HG03066 (cell line): ENCODE measurements around the gene MRPL27.
"Not testable (repeated sequence)": the region's sequence is repeated elsewhere in the genome, so short reads cannot be mapped to it uniquely, and the experiment has no call there.

Source experiments
- ATAC-seq: cut with Tn5 transposase; IDR thresholded peaks from one replicate; pipeline ENCODE4 v1.9.1; 2021; ENCODE audit warnings: low read depth; ENCODE audit not compliant: unreplicated experiment

MRPL27 gene

GRCh38 chr17:50372758-50373556 is at the start of gene MRPL27, which contains the start of gene EME1:
Gene MRPL27, minus strand, starts transcription at chr17:50373184. Its CDS starts 14 bp downstream, at chr17:50373170.
Gene EME1, plus strand, starts transcription at chr17:50373229. Its CDS starts 1,980 bp downstream, at chr17:50375209.
- ATAC-seq: peak; percentile 94

GRCh38 chr17:50422738-50423137 is 49.8 kb upstream of the MRPL27 start:
- ATAC-seq: no peak

DNA sequence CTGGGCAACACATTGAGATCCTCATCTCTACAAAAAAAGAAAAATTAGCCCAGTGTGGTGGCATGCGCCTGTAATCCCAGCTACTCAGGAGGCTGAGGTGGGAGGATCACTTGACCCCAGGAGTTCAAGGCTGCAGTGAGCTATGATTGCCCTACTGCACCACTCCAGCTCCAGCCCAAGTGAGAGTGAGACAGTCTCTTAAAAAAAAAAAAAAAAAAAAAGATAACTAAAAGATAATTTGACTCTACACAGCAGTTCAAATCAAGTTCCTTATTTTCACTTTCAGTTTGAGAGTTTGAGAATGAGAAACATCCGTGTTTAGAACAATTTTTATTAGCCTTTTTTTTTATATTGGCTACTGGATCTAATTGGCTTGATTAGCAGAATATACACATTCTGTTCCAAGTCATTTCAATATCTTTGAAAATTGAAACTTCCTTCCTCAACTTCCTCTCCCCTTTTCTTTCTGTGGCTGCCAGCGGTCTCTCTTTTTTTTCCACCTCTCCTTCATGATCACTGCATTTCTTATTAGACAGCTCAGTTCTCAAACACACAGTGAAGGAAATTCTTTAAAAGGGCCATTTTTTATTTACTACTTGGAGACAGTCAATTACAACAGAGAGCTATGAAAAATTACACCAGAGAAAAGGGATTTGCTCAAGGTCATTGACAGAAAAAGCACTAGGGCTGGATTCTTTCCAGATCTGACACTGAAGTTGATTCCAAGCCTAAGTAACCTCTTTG is 48.5 kb upstream of the MRPL27 start:
- ATAC-seq: no peak

DNA sequence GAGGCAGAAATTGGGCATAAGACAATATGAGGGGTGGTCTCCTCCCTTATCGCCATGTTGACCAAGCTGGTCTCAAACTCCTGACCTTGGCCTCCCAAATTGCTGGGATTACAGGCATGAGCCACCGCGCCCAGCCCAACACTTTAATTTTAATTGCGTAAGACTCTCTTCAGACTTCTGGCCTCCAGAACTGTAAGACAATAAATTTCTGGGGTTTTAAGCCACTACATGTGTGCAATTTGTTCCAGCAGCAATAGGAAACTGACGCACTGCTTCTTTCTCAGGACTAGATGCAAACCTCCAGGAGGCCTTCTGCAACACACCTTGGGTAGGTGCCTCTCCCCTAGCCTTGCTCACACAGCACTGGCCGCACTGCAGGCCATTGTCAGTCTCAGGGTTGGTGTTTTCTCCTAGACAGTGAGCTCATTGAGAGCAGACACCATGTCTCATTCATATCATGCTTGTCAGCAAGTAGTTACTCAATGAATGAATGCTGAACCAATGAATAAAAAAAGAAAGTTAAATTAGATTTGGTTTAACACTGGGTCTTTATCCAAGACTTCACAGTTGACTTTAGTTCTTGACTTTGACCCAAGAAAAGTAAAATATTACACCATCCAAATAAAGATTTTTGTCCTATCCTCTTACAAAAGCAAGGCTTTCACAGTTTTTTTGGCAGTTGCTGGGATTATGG is 47.6 kb upstream of the MRPL27 start:
- no peak for ATAC-seq

GRCh38 chr17:50419577-50419976 is 46.6 kb upstream of the MRPL27 start:
- not testable (repeated sequence) for ATAC-seq

GRCh38 chr17:50414808-50415207 is 41.8 kb upstream of the MRPL27 start:
- ATAC-seq: no peak

DNA sequence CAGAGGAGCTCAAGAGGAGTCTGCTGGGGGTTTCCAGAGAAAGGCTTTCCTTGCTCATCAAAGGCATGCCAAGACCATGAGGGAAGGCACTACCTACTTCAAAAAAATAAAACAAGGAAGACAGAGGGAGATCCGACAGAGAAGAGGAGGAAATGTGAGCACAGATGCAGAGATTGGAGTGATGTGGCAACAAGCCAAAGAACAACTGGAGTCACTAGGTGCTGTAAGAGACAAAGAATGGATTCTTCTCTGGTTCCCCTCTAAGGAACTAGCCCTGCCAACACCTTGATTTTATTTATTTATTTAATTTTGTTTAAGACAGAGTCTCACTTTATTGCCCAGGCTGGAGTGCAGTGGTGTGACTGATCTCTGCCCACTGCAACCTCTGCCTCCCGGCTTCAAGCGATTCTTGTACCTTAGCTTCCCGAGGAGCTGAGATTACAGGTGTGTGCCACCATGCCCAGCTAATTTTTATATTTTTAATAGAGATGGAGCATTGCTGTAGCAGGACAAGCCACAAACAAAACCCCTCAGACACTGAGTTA is 39.3 kb upstream of the MRPL27 start:
- no peak for ATAC-seq

DNA sequence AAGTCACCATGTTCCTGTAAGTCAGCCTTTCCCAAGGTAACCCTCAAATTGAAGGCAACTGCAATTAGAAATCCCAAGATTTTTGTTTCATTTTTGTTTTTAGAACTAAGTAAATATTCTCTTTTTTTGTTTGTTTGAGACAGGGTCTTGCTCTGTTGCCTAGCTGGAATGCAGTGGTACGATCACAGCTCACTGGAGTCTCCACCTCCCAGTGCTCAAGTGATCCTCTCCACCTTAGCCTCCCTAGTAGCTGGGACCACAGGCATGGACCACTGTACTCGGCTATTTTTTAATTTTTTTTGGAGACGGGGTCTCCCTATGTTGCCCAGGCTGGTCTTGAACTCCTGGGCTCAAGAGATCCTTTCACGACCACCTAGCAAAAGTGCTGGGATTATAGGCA is 34.9 kb upstream of the MRPL27 start:
- ATAC-seq: no peak

- ATAC-seq: no peak
These were observed 33.6 kb upstream of the MRPL27 start for GRCh38 chr17:50406578-50406977.

DNA sequence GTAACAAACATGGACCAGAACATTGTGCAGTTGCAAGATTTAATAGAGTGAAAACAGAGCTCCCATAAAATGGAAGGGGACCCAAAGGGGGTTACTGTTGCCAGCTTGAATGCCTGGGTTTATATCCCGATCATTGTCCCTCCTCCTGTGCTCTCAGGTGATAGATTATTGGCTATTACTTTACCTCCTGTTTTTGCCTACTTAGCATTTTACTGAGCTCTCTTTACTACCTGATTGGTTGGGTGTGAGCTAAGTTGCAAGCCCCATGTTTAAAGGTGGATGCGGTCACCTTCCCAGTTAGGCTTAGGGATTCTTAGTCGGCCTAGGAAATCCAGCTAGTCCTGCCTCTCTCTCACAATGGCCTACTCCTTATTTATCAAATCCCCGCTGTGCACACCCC is 32.4 kb upstream of the MRPL27 start:
- not testable (repeated sequence) for ATAC-seq

DNA sequence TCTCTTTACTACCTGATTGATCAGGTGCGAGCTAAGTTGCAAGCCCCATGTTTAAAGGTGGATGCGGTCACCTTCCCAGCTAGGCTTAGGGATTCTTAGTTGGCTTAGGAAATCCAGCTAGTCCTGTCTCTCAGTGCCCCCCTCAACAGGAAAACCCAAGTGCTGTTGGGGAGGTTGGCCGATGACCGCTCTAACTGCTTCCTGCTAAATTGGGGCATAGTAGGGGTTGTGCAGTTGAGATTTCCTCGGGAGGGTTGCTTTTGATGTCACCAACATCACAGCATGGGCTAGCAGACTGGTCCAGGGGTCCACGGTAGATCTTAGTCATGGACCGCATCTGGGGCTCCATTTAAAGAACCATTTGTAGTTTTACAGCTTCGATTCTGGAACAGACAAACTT is 26.6 kb upstream of the MRPL27 start:
- ATAC-seq: not testable (repeated sequence)

- ATAC-seq: not testable (repeated sequence)
These were observed 25.7 kb upstream of the MRPL27 start for GRCh38 chr17:50398672-50399071.

DNA sequence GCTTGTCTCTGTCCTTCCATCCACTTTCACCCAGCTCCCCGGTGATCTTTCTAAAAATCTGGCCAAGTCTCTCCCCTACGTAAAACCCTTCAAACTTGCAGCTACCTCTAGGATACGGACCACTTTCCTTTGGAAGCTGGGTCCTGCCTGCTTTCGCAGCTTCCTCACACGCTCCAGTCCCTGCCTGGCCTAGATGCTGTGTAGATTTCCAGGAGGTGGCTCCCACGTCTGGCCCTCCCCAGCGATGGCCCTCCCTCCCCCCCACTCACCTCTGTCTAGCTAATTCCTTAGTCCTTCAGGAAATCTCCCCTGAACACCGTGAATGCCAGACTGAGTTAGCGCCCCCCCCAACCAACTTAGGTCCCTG is 24.9 kb upstream of the MRPL27 start:
- no peak for ATAC-seq

DNA sequence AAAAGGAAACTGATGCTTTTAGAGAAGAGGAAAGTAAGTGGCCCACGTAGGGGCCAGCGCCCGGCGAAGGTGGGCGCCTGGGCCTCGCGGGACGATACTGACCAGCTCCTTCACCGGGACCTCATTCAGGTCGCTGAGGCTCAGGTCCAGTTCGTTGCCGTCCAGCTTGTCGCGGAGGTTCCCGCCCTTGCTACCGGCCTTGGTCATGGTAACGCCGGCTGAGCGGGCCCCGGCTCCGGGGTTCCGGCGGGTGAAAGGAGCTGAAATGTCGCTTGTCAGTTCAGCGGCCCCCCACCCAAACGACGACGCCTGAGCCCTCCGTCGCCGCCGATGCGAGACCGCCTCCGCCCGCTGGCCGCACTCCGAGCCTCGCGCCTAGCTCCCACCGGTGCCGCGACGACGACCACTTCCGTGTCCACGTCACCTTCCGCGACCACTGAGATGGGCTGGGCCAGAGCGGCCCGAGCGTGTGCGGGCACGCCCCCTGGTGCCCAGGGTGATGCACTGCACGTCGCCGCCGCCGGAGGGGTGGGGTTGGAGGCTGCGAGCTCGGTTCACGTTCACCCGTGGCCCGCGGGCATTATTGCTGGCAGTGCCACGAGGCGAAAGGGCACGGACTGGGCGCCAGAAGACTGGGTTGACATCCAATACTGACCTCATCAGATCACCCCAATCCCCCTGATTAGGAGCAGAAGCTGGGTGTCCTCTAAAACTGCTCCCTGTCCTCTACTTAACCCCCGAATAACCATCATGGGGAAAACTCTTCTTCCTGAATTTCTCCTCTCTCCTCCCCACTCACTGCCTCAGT is 24.3 kb upstream of the MRPL27 start, which contains the start of gene LRRC59:
LRRC59 (minus strand) TSS at position 413 of the 808 bp plus-strand sequence; CDS start at position 207, 206 bp downstream.
- ATAC-seq: peak; percentile 78

- peak; percentile 15 for ATAC-seq
These were observed 23.5 kb upstream of the MRPL27 start for GRCh38 chr17:50396261-50397110.

DNA sequence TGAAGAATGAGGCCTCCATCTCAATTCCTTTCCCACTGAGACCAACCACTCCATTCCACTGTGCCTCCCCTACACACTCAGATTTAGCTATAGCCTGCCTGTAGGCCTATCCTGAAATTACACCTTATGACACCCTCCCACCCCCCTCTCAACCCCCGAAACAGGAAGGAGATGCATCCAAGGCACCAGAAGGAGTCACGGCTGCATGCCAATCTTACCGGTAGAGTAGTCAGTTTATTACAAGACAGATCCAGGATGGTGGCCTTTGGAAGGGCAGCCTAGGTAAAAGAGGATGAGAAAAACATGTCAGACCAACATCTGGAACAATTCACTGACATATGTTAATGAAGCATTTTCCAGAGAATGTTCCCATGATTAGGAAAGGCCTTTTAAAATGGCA is 21.7 kb upstream of the MRPL27 start:
- ATAC-seq: no peak

GRCh38 chr17:50393700-50394099 is 20.7 kb upstream of the MRPL27 start:
- no peak for ATAC-seq

DNA sequence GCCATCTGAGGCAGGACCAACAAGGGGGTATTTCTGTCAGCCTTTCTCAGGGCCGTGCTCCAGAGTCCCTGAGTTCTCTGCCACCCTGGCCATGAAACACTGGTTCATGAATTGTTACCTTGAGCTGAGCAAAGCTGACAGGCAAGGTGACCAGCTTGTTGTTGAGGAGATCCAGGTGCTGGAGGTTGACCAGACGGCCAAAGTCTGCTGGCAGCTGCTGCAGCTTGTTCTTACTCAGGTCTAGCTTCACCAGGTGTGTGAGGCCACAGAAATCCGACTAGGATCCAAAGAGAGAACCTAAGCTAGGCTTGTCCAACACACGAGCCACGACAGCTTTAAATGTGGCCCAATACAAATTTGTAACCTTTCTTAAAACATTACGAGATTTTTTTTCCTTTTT is 19.6 kb upstream of the MRPL27 start:
- no peak for ATAC-seq

- ATAC-seq: no peak
These were observed 16.6 kb upstream of the MRPL27 start for GRCh38 chr17:50389534-50389933.
